ENCODE data around the gene SLC15A5.

DNA sequence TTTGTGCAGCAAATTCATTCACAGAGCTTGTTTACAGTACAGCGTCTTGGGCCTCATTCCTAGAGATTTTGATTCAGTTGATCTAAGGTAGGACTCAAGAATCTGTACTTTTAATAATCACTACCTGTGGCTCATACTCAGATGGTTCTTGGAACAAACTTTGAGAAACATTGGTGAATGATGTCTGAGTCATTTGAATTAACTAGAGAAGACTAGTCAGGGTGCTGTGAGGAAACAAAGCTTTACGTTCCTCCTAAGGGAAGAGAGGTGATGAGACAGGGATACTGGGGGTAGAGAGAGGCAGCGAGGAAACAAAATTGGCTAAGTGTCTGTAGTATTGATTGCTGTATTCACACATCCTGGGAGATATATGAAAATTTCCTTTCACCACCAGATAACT, 109.4 kb downstream of the SLC15A5 start:
- TF ChIP-seq, protein P1, sequence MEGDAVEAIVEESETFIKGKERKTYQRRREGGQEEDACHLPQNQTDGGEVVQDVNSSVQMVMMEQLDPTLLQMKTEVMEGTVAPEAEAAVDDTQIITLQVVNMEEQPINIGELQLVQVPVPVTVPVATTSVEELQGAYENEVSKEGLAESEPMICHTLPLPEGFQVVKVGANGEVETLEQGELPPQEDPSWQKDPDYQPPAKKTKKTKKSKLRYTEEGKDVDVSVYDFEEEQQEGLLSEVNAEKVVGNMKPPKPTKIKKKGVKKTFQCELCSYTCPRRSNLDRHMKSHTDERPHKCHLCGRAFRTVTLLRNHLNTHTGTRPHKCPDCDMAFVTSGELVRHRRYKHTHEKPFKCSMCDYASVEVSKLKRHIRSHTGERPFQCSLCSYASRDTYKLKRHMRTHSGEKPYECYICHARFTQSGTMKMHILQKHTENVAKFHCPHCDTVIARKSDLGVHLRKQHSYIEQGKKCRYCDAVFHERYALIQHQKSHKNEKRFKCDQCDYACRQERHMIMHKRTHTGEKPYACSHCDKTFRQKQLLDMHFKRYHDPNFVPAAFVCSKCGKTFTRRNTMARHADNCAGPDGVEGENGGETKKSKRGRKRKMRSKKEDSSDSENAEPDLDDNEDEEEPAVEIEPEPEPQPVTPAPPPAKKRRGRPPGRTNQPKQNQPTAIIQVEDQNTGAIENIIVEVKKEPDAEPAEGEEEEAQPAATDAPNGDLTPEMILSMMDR (IDR thresholded peaks at IDR 0.05) = no peak
- no peak for TF ChIP-seq POLR2A (IDR thresholded peaks at IDR 0.05)
